ENCODE measurements around the gene JPH2. TPM values are rescaled to one million over a fixed set of nuclear protein-coding genes. Genes with fewer than 3 reads are reported as not detected.
A peak's percentile ranks its signal among the peaks of the same experiment; 100 is the strongest.
"Not testable (repeated sequence)": the region's sequence is repeated elsewhere in the genome, so short reads cannot be mapped to it uniquely, and the experiment has no call there.

Gene JPH2
- total RNA-seq, 2 donors from 2014 or later = 131 to 168 TPM

DNA sequence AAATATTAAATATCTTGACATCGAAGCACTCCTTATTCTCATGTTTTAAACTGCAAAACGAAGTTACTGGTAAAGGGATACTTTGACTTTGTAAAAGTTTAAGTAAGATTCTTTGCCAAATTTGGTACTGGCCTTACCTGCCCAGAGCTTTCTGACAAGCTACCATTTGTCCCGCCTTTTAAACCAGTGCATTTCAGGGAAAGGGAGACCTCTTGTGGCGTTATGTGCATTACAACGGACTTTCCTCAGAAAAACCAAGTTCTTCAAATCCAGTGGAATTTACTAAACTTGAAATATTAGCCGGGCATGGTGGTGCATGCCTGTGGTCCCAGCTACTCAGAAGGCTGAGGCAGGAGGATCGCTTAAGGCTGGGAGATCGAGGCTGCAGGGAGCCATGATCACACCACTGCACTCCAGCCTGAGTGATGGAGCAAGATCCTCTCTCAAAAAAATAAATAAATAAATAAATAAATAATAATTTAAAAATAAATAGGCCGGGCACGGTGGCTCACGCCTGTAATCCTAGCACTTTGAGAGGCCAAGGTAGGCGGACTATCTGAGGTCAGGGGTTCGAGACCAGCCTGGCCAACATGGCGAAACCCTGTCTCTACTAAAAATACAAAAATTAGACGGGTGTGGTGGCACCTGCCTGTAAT lies 3.3 kb upstream of the JPH2 start:
- TF ChIP-seq, protein P1, sequence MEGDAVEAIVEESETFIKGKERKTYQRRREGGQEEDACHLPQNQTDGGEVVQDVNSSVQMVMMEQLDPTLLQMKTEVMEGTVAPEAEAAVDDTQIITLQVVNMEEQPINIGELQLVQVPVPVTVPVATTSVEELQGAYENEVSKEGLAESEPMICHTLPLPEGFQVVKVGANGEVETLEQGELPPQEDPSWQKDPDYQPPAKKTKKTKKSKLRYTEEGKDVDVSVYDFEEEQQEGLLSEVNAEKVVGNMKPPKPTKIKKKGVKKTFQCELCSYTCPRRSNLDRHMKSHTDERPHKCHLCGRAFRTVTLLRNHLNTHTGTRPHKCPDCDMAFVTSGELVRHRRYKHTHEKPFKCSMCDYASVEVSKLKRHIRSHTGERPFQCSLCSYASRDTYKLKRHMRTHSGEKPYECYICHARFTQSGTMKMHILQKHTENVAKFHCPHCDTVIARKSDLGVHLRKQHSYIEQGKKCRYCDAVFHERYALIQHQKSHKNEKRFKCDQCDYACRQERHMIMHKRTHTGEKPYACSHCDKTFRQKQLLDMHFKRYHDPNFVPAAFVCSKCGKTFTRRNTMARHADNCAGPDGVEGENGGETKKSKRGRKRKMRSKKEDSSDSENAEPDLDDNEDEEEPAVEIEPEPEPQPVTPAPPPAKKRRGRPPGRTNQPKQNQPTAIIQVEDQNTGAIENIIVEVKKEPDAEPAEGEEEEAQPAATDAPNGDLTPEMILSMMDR (IDR thresholded peaks at IDR 0.05) = peak; percentile 66 to 88
- H3K4me1 ChIP-seq = peaks cover 0 to 49% of the 10 kb centered on the region in 2 donors
- H3K4me3 ChIP-seq, H3K27ac ChIP-seq, H3K27me3 ChIP-seq, H3K9me3 ChIP-seq, H3K36me3 ChIP-seq: not testable (repeated sequence)
- peak; percentile 58 for DNase-seq (ENCODE audit: low spot score)

DNA sequence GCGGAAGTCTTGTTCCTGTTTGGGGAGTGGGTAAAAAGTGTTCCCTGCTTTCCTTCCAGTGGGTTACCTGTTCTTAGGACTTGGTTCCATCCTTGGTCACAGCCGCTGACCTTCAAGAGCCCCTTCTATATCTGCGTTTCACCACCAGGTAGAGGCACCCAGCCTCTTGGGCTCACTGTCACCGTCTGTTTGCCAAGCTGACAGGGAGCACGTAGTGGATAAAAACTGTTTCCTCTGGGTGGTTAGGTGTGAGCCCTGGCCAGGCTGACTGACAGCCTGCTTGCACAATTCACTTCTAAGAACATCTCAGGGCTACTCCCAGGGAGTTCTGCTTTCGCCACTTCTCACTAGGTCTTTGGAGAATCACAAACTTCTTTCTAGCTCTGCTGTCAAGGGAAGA lies 1.8 kb upstream of the JPH2 start:
- DNase-seq (ENCODE audit: low spot score) = peak; percentile 58
- Histone ChIP-seq H3K27me3 (no peaks in the 10 kb centered on the region), H3K4me3 (no peak overlapping the region), H3K27ac (peak overlapping the region; percentile 89 to 97), H3K9me3 (no peaks in the 10 kb centered on the region), H3K36me3 (peaks cover 10% of the 10 kb centered on the region), H3K4me1 (peaks cover 0 to 49% of the 10 kb centered on the region in 2 donors)
- TF ChIP-seq, protein P1 (IDR thresholded peaks at IDR 0.05) = no peak

GRCh38 chr20:44187772-44188709 lies 1.1 kb upstream of the JPH2 start:
- no peaks in the 10 kb centered on the region for H3K9me3 ChIP-seq
- no peaks in the 10 kb centered on the region for H3K27me3 ChIP-seq
- TF ChIP-seq, protein P1 (IDR thresholded peaks at IDR 0.05) = no peak
- H3K36me3 ChIP-seq = peaks cover 15% of the 10 kb centered on the region
- peak; percentile 58 for DNase-seq (ENCODE audit: low spot score)
- peak overlapping the region; percentile 89 to 97 for H3K27ac ChIP-seq
- peak overlapping the region; percentile 67 to 79 for H3K4me3 ChIP-seq
- peaks cover 0 to 44% of the 10 kb centered on the region in 2 donors for H3K4me1 ChIP-seq

GRCh38 chr20:44186674-44187053 lies 324 bp downstream of the JPH2 start:
- Histone ChIP-seq H3K4me3 (peak overlapping the region; percentile 67 to 79), H3K9me3 (no peaks in the 10 kb centered on the region), H3K27ac (peak overlapping the region; percentile 89 to 97), H3K4me1 (peaks cover 0 to 52% of the 10 kb centered on the region in 2 donors), H3K36me3 (peaks cover 15% of the 10 kb centered on the region), H3K27me3 (no peaks in the 10 kb centered on the region)
- no peak for DNase-seq (ENCODE audit: low spot score)
- TF ChIP-seq, protein P1 (IDR thresholded peaks at IDR 0.05) = no peak

GRCh38 chr20:44186201-44186600 lies 787 bp downstream of the JPH2 start:
- no peaks in the 10 kb centered on the region for H3K9me3 ChIP-seq
- peaks cover 0 to 56% of the 10 kb centered on the region in 2 donors for H3K4me1 ChIP-seq
- peaks cover 15% of the 10 kb centered on the region for H3K36me3 ChIP-seq
- peak overlapping the region; percentile 89 to 97 for H3K27ac ChIP-seq
- peak overlapping the region; percentile 67 to 79 for H3K4me3 ChIP-seq
- H3K27me3 ChIP-seq = no peaks in the 10 kb centered on the region
- DNase-seq (ENCODE audit: low spot score) = peak; percentile 48
- TF ChIP-seq, protein P1 (IDR thresholded peaks at IDR 0.05) = no peak
